ENCODE results near the gene TMPRSS11D. TPM values are rescaled to one million over a fixed set of nuclear protein-coding genes. Genes with fewer than 3 reads are reported as not detected.

The TMPRSS11D gene
- total and polyA plus RNA-seq, 8 donors = 0.11 to 0.48 (median 0.27) TPM; not detected in 2

DNA sequence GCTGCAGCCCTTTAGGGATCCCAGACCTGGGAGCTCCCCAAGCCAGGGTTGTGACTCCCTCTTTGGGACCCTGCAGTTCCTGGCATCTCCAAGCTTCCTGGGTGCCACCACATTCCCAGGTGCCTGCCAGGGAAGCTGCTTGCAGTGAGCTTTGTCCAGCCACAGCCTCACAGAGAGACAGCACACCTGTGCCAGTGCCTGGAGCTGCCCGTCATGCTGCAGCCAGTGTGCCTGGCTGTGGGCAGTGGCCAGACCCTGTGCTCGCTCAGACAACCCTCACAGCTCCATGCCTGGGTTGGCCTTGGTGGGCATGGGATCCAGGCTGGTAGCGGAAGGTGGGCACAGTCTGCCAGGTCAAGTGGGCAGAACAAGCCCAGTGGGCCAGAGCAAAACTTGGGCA is 43.4 kb upstream of the TMPRSS11D start:
- intact Hi-C loops (cut with DNase I) = no loop called here
- no peaks in the 10 kb centered on the region for H3K27me3 ChIP-seq
- H3K27ac ChIP-seq = no peak overlapping the region
- no peak for DNase-seq
- no peak overlapping the region for H3K4me3 ChIP-seq
- no peaks in the 10 kb centered on the region for H3K36me3 ChIP-seq
- no peaks in the 10 kb centered on the region for H3K4me1 ChIP-seq
- peaks cover 0 to 3% of the 10 kb centered on the region in 2 donors for H3K9me3 ChIP-seq
- TF ChIP-seq, protein P1, sequence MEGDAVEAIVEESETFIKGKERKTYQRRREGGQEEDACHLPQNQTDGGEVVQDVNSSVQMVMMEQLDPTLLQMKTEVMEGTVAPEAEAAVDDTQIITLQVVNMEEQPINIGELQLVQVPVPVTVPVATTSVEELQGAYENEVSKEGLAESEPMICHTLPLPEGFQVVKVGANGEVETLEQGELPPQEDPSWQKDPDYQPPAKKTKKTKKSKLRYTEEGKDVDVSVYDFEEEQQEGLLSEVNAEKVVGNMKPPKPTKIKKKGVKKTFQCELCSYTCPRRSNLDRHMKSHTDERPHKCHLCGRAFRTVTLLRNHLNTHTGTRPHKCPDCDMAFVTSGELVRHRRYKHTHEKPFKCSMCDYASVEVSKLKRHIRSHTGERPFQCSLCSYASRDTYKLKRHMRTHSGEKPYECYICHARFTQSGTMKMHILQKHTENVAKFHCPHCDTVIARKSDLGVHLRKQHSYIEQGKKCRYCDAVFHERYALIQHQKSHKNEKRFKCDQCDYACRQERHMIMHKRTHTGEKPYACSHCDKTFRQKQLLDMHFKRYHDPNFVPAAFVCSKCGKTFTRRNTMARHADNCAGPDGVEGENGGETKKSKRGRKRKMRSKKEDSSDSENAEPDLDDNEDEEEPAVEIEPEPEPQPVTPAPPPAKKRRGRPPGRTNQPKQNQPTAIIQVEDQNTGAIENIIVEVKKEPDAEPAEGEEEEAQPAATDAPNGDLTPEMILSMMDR (IDR thresholded peaks at IDR 0.05) = no peak
- no peak for ATAC-seq

DNA sequence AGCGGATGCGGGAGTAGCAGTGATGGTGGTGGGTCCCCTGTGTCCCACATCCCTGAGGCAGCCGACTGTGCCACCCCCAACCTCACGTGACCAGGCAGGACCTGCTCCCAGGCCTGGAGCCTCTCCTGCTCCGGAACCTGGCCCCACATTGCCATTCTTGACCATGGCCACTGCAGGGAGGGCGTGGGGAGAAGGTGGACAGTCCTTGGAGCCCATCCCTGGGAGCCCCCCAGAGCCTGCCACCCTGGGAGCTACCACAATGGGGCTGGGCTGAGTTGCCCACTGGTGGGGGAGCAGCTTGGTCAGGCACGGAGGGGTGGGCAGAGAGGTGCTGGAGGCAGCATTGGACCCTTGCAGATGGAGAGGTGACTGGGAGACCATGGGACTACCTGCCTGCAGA is 42.7 kb upstream of the TMPRSS11D start:
- no peak for ATAC-seq
- intact Hi-C loops (cut with DNase I) = no loop called here
- TF ChIP-seq, protein P1 (IDR thresholded peaks at IDR 0.05) = no peak
- Histone ChIP-seq H3K36me3 (no peaks in the 10 kb centered on the region), H3K4me3 (no peak overlapping the region), H3K9me3 (peaks cover 0 to 3% of the 10 kb centered on the region in 2 donors), H3K4me1 (no peaks in the 10 kb centered on the region), H3K27me3 (no peaks in the 10 kb centered on the region), H3K27ac (no peak overlapping the region)
- no peak for DNase-seq

DNA sequence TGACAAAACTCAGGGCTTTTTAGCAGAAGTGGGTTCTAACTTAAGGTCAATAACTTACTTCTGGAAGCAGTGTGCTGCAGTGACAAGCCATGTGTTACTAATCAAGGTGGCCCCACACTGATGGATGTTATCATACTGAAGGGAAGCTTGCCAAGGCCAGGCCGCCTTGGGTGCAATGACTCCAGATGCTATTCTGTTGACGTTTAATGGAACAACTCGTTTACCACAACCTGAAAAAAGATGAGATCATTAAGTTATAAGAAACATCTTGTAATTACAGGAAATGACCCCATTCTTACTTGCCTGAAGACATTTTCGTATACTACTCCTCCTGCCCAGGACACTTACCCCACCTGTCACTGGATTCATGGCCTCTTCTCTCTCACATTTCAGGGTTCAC is 38.9 kb upstream of the TMPRSS11D start:
- DNase-seq (no peak), ATAC-seq (no peak)
- Histone ChIP-seq H3K9me3 (peaks cover 0 to 3% of the 10 kb centered on the region in 2 donors), H3K27ac (no peak overlapping the region), H3K27me3 (no peaks in the 10 kb centered on the region), H3K4me3 (no peak overlapping the region), H3K4me1 (no peaks in the 10 kb centered on the region), H3K36me3 (no peaks in the 10 kb centered on the region)
- TF ChIP-seq, protein P1 (IDR thresholded peaks at IDR 0.05) = no peak
- intact Hi-C loops (cut with DNase I) = no loop called here

DNA sequence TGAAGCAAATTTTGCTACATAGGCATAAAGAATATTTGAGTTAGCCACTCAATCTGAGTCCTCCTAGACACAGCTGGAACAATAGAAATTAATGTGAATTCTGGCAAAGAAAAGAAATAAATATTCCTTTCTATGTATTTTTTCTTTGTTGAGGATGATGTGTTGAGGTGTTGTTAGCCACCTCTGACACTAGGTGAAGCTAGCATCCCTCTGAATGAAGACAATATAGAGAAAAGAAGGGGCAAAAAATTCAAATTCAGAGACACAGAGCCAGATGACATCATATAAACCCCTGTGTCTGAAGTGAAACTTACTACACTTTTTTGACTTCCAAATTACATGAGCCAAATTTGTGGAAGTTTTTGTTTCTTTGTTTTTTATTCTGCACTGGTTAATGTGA is 34.6 kb upstream of the TMPRSS11D start:
- intact Hi-C loops (cut with DNase I) = no loop called here
- H3K27ac ChIP-seq = no peak overlapping the region
- no peaks in the 10 kb centered on the region for H3K9me3 ChIP-seq
- DNase-seq (no peak), ATAC-seq (no peak)
- H3K4me3 ChIP-seq = no peak overlapping the region
- H3K27me3 ChIP-seq = no peaks in the 10 kb centered on the region
- no peaks in the 10 kb centered on the region for H3K36me3 ChIP-seq
- H3K4me1 ChIP-seq = no peaks in the 10 kb centered on the region
- TF ChIP-seq, protein P1 (IDR thresholded peaks at IDR 0.05) = no peak

DNA sequence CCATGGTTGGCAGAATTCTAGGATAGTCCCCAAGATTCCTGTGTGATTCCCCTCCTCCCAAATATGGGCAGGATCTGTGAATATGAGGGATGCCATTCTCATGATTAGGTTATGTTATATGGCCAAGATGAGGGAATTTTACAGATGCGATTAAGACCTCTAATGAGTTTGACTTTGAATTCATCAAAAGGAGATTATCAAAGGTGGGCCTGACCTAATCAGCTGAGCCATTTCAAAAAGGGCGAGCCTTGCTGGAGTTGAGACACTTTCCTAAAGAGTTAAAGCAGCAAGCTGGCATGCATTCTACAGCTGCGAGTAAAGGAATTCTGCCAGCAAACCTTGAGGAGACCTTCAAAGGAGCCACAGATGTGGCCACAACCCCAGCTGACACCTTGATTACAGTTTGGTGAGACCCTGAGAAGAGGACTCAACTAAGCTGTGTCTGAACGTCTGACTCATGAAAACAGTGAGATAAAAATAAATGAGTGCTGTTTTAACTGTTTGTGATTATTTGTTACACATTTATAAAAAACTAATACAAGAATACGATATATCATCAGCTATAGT is 31.7 kb upstream of the TMPRSS11D start:
- TF ChIP-seq, protein P1 (IDR thresholded peaks at IDR 0.05) = no peak
- DNase-seq (no peak), ATAC-seq (no peak)
- Histone ChIP-seq H3K4me3 (no peak overlapping the region), H3K27ac (no peak overlapping the region), H3K36me3 (no peaks in the 10 kb centered on the region), H3K27me3 (no peaks in the 10 kb centered on the region), H3K4me1 (no peaks in the 10 kb centered on the region), H3K9me3 (no peaks in the 10 kb centered on the region)
- intact Hi-C loops (cut with DNase I) = no loop called here

All from left lung (tissue), 10 donors.